HG02678 (cell line): Measurements from ENCODE around the gene LDB3.

Experiments
- ATAC-seq: cut with Tn5 transposase; IDR thresholded peaks from one replicate; pipeline ENCODE4 v1.9.1; 2021; ENCODE audit warnings: mild to moderate bottlenecking, moderate library complexity; ENCODE audit not compliant: unreplicated experiment

The LDB3 gene

GRCh38 chr10:86650151-86650550 lies 18.2 kb upstream of the LDB3 start:
- no peak for ATAC-seq

- no peak for ATAC-seq
Measured at GRCh38 chr10:86651021-86651471, 17.3 kb upstream of the LDB3 start.

- ATAC-seq: no peak
Measured at GRCh38 chr10:86651631-86652331, 16.5 kb upstream of the LDB3 start.

- no peak for ATAC-seq
Measured at GRCh38 chr10:86652361-86653202, 15.7 kb upstream of the LDB3 start.

- no peak for ATAC-seq
Measured at GRCh38 chr10:86653379-86653778, 14.9 kb upstream of the LDB3 start.

GRCh38 chr10:86653987-86654386 lies 14.3 kb upstream of the LDB3 start:
- no peak for ATAC-seq

- ATAC-seq: no peak
Measured at GRCh38 chr10:86654411-86655172, 13.7 kb upstream of the LDB3 start, which contains the start of gene OPN4. OPN4 (plus strand) TSS chr10:86654547; CDS start chr10:86654784, 237 bp downstream.

- no peak for ATAC-seq
Measured at GRCh38 chr10:86655173-86655540, 13.2 kb upstream of the LDB3 start.

GRCh38 chr10:86655596-86655995 lies 12.7 kb upstream of the LDB3 start:
- no peak for ATAC-seq

- ATAC-seq: no peak
Measured at GRCh38 chr10:86657011-86657395, 11.3 kb upstream of the LDB3 start.

- ATAC-seq: no peak
Measured at GRCh38 chr10:86657396-86658011, 10.8 kb upstream of the LDB3 start.

GRCh38 chr10:86658261-86658741 lies 10.0 kb upstream of the LDB3 start:
- no peak for ATAC-seq

GRCh38 chr10:86658751-86659150 lies 9.6 kb upstream of the LDB3 start:
- ATAC-seq: no peak

GRCh38 chr10:86659161-86659691 lies 9.1 kb upstream of the LDB3 start:
- ATAC-seq: no peak

GRCh38 chr10:86659721-86660453 lies 8.4 kb upstream of the LDB3 start:
- ATAC-seq: no peak

- ATAC-seq: no peak
Measured at GRCh38 chr10:86661161-86662025, 6.9 kb upstream of the LDB3 start.

GRCh38 chr10:86662186-86663045 lies 5.9 kb upstream of the LDB3 start:
- no peak for ATAC-seq

GRCh38 chr10:86663046-86663345 lies 5.3 kb upstream of the LDB3 start:
- no peak for ATAC-seq
